ENCODE measurements around the gene MAN2C1. TPM values are rescaled to one million over a fixed set of nuclear protein-coding genes. Genes with fewer than 3 reads are reported as not detected.

The MAN2C1 gene
- polyA plus RNA-seq, 1 donor = 211 TPM

- no peak for DNase-seq
- H3K4me3 ChIP-seq (ENCODE audit: low read length) = no peak overlapping the region
- WGBS (ENCODE audit: insufficient coverage, low lambda C conversion rate) = no CpG with 5 or more reads among the region's 13 CpGs
- no peak overlapping the region for H3K27ac ChIP-seq (ENCODE audit: low read length)
- H3K36me3 ChIP-seq (ENCODE audit: control insufficient read depth, insufficient read depth, low read length) = peaks cover 93% of the 10 kb centered on the region
- H3K27me3 ChIP-seq (ENCODE audit: control insufficient read depth, insufficient read depth, low read length) = no peaks in the 10 kb centered on the region
- H3K9me3 ChIP-seq (ENCODE audit: control insufficient read depth, low read depth, low read length) = no peaks in the 10 kb centered on the region
- peaks cover under 1% of the 10 kb centered on the region for H3K4me1 ChIP-seq (ENCODE audit: control insufficient read depth, insufficient read depth, low read length)
These were observed 6.3 kb downstream of the MAN2C1 start for GRCh38 chr15:75361989-75362641.

GRCh38 chr15:75361361-75361988, 6.9 kb downstream of the MAN2C1 start:
- WGBS (ENCODE audit: insufficient coverage, low lambda C conversion rate) = no CpG with 5 or more reads among the region's 10 CpGs
- H3K36me3 ChIP-seq (ENCODE audit: control insufficient read depth, insufficient read depth, low read length) = peaks cover 93% of the 10 kb centered on the region
- H3K9me3 ChIP-seq (ENCODE audit: control insufficient read depth, low read depth, low read length) = no peaks in the 10 kb centered on the region
- no peaks in the 10 kb centered on the region for H3K27me3 ChIP-seq (ENCODE audit: control insufficient read depth, insufficient read depth, low read length)
- DNase-seq = no peak
- no peak overlapping the region for H3K4me3 ChIP-seq (ENCODE audit: low read length)
- H3K4me1 ChIP-seq (ENCODE audit: control insufficient read depth, insufficient read depth, low read length) = no peaks in the 10 kb centered on the region
- H3K27ac ChIP-seq (ENCODE audit: low read length) = no peak overlapping the region

GRCh38 chr15:75360856-75361255, 7.6 kb downstream of the MAN2C1 start:
- Histone ChIP-seq H3K4me3 (ENCODE audit: low read length) (no peak overlapping the region), H3K27me3 (ENCODE audit: control insufficient read depth, insufficient read depth, low read length) (no peaks in the 10 kb centered on the region), H3K4me1 (ENCODE audit: control insufficient read depth, insufficient read depth, low read length) (no peaks in the 10 kb centered on the region), H3K9me3 (ENCODE audit: control insufficient read depth, low read depth, low read length) (no peaks in the 10 kb centered on the region), H3K27ac (ENCODE audit: low read length) (no peak overlapping the region), H3K36me3 (ENCODE audit: control insufficient read depth, insufficient read depth, low read length) (peaks cover 93% of the 10 kb centered on the region)
- no CpG with 5 or more reads among the region's 7 CpGs for WGBS (ENCODE audit: insufficient coverage, low lambda C conversion rate)
- no peak for DNase-seq

GRCh38 chr15:75360391-75360790, 8.0 kb downstream of the MAN2C1 start:
- peaks cover 92% of the 10 kb centered on the region for H3K36me3 ChIP-seq (ENCODE audit: control insufficient read depth, insufficient read depth, low read length)
- no peaks in the 10 kb centered on the region for H3K9me3 ChIP-seq (ENCODE audit: control insufficient read depth, low read depth, low read length)
- no peaks in the 10 kb centered on the region for H3K4me1 ChIP-seq (ENCODE audit: control insufficient read depth, insufficient read depth, low read length)
- no peak overlapping the region for H3K27ac ChIP-seq (ENCODE audit: low read length)
- WGBS (ENCODE audit: insufficient coverage, low lambda C conversion rate) = no CpG with 5 or more reads among the region's 1 CpG
- no peak overlapping the region for H3K4me3 ChIP-seq (ENCODE audit: low read length)
- H3K27me3 ChIP-seq (ENCODE audit: control insufficient read depth, insufficient read depth, low read length) = no peaks in the 10 kb centered on the region
- DNase-seq = no peak

DNA sequence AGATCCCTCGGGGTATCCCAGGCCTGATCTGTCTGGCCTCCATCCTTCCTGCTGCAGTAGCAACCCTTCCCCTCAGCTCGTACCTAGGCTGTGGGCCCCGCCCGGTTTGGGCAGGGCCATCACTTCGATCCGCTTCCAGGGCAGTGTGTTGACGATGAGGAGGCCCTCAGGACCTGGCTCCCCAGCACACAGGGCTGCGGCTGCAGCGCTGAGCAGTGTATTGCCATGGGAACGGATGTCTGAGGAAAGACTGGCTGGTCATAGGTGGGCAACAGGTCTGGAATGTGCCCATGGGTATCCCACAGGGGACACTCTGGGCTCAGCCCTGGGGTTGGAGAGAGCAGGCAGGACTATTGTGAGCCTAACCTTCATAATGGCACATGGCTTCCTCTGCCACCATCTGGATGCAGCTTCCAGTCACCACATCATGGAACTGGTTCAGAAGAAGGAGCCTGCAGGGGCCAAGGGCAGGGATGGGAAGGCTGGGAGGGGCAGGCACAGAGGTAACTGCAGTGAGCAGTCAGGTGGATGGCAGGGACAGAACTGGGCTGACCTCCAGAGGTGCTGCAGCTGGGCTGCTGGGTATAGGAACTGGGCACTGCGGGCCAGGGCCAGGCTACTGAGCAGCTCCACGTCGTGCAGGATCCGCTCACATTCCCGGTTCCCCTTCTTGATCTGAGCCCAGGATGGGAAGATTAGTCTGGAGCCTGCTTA, 8.7 kb downstream of the MAN2C1 start:
- Histone ChIP-seq H3K4me1 (ENCODE audit: control insufficient read depth, insufficient read depth, low read length) (no peaks in the 10 kb centered on the region), H3K36me3 (ENCODE audit: control insufficient read depth, insufficient read depth, low read length) (peaks cover 91% of the 10 kb centered on the region), H3K9me3 (ENCODE audit: control insufficient read depth, low read depth, low read length) (no peaks in the 10 kb centered on the region), H3K27me3 (ENCODE audit: control insufficient read depth, insufficient read depth, low read length) (no peaks in the 10 kb centered on the region), H3K27ac (ENCODE audit: low read length) (no peak overlapping the region), H3K4me3 (ENCODE audit: low read length) (no peak overlapping the region)
- no peak for DNase-seq
- no CpG with 5 or more reads among the region's 15 CpGs for WGBS (ENCODE audit: insufficient coverage, low lambda C conversion rate)

DNA sequence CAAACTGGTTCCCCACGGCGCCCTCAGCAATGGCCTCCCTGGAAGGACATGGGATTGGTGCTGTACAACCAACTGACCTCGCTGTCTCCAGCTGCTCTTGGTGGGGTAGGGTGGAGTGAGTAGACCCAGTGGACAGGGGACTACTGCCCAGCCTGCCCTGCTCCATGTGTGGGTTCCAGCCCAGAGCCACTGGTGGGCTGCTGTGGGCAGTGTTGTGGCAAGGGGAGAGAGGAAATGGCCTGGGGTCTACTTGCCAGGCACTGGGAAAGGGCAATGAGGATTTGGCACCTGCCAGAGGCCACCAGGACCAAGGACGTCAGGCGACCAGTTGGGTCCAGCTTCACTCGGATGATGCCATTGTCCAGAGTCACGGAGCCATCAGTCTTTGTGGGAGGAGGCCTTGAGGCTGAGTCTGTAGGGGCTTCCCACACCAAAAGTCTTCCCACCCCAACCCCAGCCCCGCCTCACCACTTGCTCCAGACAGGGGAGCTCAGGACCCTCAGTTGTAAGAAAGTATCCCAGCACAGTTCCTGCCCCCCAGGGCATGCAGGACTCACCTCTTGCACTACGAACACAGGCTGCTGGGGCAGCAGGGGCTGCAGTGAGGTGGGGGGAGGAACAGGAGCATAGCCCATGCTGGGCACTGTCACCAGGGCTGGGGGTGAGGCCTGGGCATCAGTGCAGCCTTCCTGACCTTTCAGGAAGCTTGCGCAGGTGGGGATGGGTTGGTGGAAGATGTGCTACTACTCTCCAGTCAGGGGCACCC, 9.5 kb downstream of the MAN2C1 start:
- Histone ChIP-seq H3K36me3 (ENCODE audit: control insufficient read depth, insufficient read depth, low read length) (peaks cover 87% of the 10 kb centered on the region), H3K4me1 (ENCODE audit: control insufficient read depth, insufficient read depth, low read length) (no peaks in the 10 kb centered on the region), H3K27me3 (ENCODE audit: control insufficient read depth, insufficient read depth, low read length) (no peaks in the 10 kb centered on the region), H3K27ac (ENCODE audit: low read length) (no peak overlapping the region), H3K4me3 (ENCODE audit: low read length) (no peak overlapping the region), H3K9me3 (ENCODE audit: control insufficient read depth, low read depth, low read length) (no peaks in the 10 kb centered on the region)
- WGBS (ENCODE audit: insufficient coverage, low lambda C conversion rate) = no CpG with 5 or more reads among the region's 10 CpGs
- DNase-seq = no peak

- no peaks in the 10 kb centered on the region for H3K4me1 ChIP-seq (ENCODE audit: control insufficient read depth, insufficient read depth, low read length)
- no CpG with 5 or more reads among the region's 17 CpGs for WGBS (ENCODE audit: insufficient coverage, low lambda C conversion rate)
- H3K27ac ChIP-seq (ENCODE audit: low read length) = no peak overlapping the region
- no peaks in the 10 kb centered on the region for H3K9me3 ChIP-seq (ENCODE audit: control insufficient read depth, low read depth, low read length)
- H3K36me3 ChIP-seq (ENCODE audit: control insufficient read depth, insufficient read depth, low read length) = peaks cover 86% of the 10 kb centered on the region
- H3K27me3 ChIP-seq (ENCODE audit: control insufficient read depth, insufficient read depth, low read length) = no peaks in the 10 kb centered on the region
- H3K4me3 ChIP-seq (ENCODE audit: low read length) = no peak overlapping the region
- no peak for DNase-seq
These were observed 10.3 kb downstream of the MAN2C1 start for GRCh38 chr15:75357976-75358673.

- no peak overlapping the region for H3K4me3 ChIP-seq (ENCODE audit: low read length)
- no peak overlapping the region for H3K27ac ChIP-seq (ENCODE audit: low read length)
- no peaks in the 10 kb centered on the region for H3K4me1 ChIP-seq (ENCODE audit: control insufficient read depth, insufficient read depth, low read length)
- WGBS (ENCODE audit: insufficient coverage, low lambda C conversion rate) = no CpG with 5 or more reads among the region's 20 CpGs
- H3K36me3 ChIP-seq (ENCODE audit: control insufficient read depth, insufficient read depth, low read length) = peaks cover 72% of the 10 kb centered on the region
- no peak for DNase-seq
- no peaks in the 10 kb centered on the region for H3K9me3 ChIP-seq (ENCODE audit: control insufficient read depth, low read depth, low read length)
- no peaks in the 10 kb centered on the region for H3K27me3 ChIP-seq (ENCODE audit: control insufficient read depth, insufficient read depth, low read length)
These were observed 11.9 kb downstream of the MAN2C1 start for GRCh38 chr15:75356517-75356916.

- Histone ChIP-seq H3K27ac (ENCODE audit: low read length) (no peak overlapping the region), H3K27me3 (ENCODE audit: control insufficient read depth, insufficient read depth, low read length) (no peaks in the 10 kb centered on the region), H3K4me1 (ENCODE audit: control insufficient read depth, insufficient read depth, low read length) (no peaks in the 10 kb centered on the region), H3K9me3 (ENCODE audit: control insufficient read depth, low read depth, low read length) (no peaks in the 10 kb centered on the region), H3K4me3 (ENCODE audit: low read length) (no peak overlapping the region), H3K36me3 (ENCODE audit: control insufficient read depth, insufficient read depth, low read length) (peaks cover 67% of the 10 kb centered on the region)
- DNase-seq = no peak
- WGBS (ENCODE audit: insufficient coverage, low lambda C conversion rate) = no CpG with 5 or more reads among the region's 28 CpGs
These were observed 12.4 kb downstream of the MAN2C1 start for GRCh38 chr15:75356006-75356405.

GRCh38 chr15:75355369-75355768, 13.0 kb downstream of the MAN2C1 start:
- Histone ChIP-seq H3K9me3 (ENCODE audit: control insufficient read depth, low read depth, low read length) (no peaks in the 10 kb centered on the region), H3K4me3 (ENCODE audit: low read length) (no peak overlapping the region), H3K4me1 (ENCODE audit: control insufficient read depth, insufficient read depth, low read length) (no peaks in the 10 kb centered on the region), H3K27ac (ENCODE audit: low read length) (no peak overlapping the region), H3K27me3 (ENCODE audit: control insufficient read depth, insufficient read depth, low read length) (no peaks in the 10 kb centered on the region), H3K36me3 (ENCODE audit: control insufficient read depth, insufficient read depth, low read length) (peaks cover 61% of the 10 kb centered on the region)
- no CpG with 5 or more reads among the region's 4 CpGs for WGBS (ENCODE audit: insufficient coverage, low lambda C conversion rate)
- no peak for DNase-seq

Data from large intestine (tissue), 3 donors.